HG03457 (cell line): Measurements from ENCODE around the gene CST3.
A peak's percentile ranks its signal among the peaks of the same experiment; 100 is the strongest.
"Not testable (repeated sequence)": the region's sequence is repeated elsewhere in the genome, so short reads cannot be mapped to it uniquely, and the experiment has no call there.

Experiments
- ATAC-seq: cut with Tn5 transposase; IDR thresholded peaks from one replicate; pipeline ENCODE4 v1.9.1; 2021; ENCODE audit warnings: moderate number of reproducible peaks; ENCODE audit not compliant: unreplicated experiment

The CST3 gene, protein sequence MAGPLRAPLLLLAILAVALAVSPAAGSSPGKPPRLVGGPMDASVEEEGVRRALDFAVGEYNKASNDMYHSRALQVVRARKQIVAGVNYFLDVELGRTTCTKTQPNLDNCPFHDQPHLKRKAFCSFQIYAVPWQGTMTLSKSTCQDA

DNA sequence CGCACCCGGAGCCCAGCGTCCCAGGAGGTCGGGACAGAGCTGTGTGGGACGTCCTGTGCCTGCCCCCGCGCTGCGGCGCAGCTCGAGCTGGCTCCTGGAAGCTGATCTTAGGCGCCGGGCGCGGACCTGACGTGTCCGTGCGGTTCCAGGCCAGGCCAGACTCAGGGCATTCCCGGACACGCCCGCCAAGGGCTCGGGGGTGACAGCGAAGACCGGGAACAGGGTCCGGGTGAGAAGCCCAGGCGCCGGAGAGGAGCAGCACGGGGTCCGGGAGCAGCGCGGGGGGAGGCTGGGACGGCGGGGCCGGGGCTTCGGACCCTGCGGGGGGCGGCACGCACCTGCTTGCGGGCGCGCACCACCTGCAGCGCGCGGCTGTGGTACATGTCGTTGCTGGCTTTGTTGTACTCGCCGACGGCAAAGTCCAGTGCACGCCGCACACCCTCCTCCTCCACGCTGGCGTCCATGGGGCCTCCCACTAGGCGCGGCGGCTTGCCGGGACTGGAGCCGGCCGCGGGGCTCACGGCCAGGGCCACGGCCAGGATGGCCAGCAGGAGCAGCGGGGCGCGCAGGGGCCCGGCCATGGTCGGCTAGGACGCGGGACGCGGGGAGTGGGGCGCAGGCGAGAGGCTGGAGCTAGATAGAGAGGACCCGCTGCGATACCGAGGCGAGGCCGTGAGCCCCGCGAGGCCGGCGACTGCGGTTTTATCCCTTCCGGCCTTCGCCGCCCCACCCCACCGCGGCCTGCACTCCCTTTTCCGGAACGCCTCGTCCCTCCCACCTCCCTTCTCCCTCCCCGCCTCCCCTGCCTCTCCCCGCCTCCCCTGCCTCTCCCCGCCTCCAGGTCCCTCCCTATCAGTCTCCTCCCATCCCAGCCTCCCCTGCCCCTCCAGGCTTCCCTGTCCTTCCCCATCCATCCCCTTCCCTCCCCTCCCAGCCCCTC is at the start of gene CST3:
Gene CST3, minus strand, starts transcription at position 674 of the 940 bp plus-strand sequence. Its CDS starts 93 bp downstream, at position 581.
- peak; percentile 53 for ATAC-seq

DNA sequence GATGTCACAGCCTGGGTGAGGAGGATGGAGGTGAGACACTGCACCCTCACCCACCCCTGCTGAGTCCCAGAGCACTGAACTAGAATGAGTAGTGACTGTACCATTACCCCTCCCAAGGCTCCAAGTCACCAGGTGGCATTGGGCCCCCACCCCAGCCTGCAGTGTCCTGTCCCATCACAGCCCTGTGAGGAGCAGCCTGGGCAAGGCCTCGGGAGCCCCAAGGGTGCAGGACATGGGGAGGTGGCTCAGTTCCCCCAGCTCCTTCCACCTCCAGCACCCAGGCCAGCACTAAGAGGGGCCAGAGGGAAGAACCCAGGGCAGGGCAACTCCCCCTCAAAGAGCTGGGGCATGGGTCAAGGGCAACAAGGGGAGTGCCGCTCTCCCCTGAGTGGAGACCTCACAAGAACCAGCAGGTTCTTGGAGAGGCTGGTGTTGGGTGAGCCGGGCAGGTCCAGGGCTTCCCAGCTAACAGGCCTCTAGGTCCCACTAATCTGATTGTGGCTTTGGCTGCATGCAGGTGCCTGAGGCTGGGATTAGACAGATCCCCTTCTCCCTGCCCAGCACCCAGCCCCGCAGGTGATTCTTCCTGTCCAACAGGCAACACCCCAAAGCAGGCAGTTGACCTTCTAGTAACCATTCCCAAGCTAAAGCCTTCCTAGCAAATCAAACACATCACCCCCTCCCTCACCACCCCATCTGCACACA is 48.4 kb upstream of the CST3 start:
- ATAC-seq = no peak

DNA sequence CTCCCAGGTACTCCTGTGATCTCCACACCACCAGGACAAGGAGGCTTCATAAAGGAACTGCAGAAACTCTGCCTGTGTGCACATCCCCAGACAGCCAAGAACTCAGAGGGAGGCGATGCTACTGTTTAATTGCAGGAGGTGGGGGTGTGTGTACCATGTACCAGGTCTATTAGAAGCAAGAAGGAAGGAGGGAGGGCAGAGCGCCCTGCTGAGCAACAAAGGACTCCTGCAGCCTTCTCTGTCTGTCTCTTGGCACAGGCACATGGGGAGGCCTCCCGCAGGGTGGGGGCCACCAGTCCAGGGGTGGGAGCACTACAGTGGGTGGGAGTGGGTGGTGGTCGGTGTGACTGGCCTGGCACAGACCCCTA is 47.8 kb upstream of the CST3 start:
- ATAC-seq = not testable (repeated sequence)

DNA sequence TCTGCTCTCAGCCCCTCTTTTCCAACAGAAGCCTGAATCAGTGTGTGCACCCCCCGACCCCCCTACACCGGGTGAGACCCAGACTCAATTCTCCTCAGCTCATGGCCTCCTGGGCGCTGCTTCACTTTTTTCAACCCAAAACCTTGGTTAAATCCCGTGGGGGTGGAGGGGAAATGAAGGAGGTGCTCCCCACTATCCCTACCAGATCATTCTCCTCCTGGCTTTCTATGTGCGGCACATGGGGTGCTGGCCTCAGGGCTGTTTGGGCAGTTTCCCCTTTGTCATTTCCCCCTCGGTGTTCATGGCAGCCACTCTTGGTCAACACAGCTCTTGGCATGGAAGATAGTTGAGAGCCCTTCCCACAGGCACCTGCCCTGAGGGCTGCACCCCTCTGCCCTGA is 46.5 kb upstream of the CST3 start:
- no peak for ATAC-seq

DNA sequence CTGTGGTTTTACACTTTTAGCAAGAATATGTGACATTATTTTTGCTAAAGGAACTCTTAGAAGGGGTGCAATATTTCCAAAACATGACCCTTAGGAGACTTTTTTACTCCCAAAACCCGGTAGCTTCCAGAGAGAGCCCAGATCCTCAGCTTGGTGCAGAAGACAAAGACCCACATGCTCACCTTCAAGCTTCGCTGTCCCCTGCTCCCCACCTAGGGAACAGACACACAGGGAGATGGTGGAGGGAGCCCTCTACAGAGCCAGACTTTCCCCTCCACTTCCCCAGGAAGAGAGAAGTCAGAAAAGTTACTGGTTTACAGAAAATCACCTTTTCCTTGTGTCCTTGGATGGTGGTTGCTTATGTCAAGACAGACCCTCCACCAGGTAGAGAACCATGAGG is 46.1 kb upstream of the CST3 start:
- no peak for ATAC-seq

DNA sequence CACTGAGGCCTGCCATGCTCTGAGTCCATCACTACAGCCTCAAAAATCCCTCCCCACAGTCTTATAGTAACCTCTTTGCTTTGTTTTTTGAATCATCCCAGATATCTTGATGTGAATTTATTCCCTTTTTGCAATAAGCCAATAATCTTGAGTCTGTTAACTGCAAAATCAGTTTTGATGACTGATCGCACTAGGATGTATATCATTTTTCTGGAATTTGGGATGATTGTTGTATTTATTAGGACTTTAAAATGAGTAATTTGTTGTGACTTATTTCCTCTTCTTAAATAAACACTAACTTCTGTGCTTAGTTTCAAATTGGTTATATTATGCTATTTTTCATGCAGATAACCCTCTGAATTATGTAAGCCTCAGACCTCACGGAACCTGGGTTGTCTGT is 45.5 kb upstream of the CST3 start:
- no peak for ATAC-seq

DNA sequence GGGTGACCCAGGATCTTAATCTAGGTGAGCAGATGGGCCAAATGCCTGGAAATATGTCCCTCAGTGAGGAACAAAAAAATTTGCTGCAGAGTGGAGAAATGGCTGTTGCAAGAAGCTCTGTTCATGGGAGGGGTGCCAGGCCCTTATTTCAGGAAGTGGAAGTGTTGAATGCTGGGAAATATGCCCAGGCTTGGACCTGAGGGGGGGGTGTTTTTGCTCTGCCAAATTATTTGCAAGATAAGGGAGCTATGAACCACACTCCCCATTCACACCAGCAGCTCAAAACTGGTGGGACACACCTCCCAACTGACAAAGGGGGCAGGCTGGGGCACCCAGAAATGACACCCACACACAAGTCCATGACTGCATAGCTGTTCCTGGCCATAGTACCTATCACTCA is 42.4 kb upstream of the CST3 start:
- ATAC-seq = no peak

DNA sequence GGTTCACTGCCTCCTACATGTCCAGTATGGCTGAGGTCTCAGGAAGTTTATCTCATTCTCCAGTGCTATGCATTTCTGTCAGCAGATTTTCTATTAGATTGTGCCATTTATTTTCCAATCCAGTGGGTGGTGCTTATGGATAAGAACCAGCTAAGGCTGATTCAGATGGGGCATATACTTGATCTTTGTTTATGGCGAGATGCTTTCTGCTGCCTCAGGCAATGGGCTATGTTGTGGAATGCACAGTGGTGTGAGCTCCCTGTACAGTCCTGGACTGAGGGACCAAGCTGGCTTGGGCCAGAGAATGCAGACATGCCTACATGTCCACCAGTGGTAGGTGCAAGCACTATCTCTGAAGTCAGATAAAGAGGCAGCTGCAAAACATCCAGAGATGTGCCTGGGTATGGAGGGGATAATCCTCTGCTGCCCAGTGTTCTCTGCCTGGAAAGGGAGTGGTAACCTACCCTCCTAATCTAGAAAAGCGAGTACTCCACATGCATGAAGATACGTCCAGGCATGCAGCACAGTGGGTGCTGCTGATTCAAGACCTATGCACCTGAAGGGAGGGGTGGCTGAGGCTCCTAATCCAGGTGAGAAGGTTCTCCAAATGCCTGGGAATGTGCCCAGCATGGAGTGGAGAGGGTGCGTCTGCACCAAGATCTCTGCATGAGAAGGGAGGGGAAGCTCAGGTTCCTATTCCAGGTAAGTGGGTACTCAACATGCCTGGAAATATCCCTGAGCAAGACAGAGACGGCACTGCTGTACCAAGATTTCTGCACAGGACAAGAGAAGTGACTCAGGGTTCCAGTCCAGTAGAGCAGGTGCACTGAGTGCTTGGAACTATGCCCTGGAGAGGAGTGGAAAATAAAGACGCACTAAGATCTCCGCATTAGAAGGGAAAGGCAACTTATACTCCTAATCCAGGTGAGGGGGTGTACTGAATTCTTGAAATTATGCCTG is 41.7 kb upstream of the CST3 start:
- no peak for ATAC-seq

DNA sequence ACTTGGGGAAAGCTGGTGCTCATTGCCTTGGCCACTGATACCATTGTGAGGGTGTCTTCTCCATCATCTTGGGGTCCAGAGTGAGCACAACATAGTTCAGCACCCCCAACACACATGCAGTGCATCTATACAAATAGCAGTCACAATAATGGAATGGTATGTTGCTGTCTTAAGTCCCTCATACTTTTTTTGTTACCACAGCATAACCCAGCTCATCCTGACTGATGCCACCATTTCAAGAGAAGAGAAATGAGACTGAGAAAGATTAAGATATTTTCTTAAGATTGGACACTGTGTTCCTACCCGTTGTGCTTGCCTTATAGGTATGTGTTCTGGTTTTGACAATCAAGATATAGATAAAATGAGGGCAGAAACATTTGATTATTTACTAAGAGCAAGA is 35.5 kb upstream of the CST3 start:
- ATAC-seq = no peak

DNA sequence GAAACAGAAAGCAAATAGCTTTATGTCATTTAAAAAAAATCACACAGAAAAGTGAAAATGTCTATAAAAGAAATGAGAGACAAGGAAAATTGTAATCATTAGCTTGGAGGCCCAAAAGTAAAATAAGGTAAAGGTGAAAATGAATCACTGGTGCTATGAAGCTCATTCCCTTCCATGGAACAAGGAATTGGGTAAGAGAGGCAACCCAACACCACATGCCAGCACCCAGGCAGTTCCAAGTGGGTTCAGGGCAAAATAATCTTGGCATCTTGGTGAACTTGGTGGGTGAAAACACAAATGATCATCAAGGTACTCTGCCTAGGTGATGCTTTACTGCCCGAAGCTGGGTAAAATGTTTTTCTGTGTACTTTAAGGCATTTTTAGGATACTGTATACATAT is 34.4 kb upstream of the CST3 start:
- ATAC-seq = no peak

DNA sequence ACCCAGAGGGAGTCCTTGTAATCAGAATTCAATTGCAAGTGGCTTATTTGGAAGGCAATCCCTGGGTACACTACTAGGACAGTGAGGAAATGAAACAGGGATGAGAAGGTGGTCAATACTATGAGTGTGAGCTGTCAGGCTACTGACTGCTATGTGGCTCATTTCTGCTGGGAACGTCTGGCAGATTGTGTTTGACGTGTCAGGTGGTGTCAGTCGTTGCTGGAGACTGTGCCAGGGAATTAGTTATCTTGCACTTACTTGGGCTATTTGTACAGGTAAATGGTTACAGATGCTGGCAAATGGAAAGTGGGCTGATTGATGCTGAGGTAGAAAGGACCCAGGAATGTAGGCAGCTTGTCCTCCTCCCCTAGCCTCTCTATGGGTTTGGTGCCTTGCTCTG is 33.7 kb upstream of the CST3 start:
- no peak for ATAC-seq

DNA sequence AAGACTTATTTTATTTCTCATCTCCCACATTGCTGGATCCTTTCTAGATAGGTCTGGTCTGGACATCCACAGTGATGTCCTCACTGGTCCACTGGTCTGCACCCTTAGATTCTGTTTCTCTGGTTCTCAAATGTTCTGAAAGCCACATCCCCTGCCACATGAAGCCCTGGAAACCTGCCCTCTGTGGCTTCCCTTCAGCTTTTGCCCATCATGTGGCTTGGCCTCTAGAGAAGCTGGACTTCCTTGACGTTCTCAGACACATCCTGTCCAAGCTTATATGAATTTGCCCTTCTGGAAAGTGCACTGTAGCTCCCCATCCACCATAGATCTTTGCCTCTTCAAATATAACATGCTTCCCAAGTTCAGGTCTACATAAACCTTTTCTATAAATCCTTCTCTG is 32.6 kb upstream of the CST3 start:
- ATAC-seq = no peak

DNA sequence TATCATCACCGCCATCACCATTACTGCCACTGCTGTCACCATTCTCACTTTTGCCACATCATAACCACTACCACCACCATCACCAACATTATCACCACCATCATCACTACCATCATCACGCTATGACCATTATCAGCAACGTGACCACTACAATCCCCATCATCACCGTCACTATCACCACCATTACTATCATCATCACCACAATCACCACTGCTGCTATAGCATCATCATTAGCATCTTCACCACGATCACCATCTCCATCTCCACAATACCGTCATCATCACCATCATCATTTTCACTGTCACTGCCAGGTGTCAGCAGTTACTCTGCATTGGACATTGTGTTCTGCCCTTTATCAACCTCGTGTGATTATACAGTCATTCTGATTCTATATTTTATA is 32.1 kb upstream of the CST3 start:
- no peak for ATAC-seq

DNA sequence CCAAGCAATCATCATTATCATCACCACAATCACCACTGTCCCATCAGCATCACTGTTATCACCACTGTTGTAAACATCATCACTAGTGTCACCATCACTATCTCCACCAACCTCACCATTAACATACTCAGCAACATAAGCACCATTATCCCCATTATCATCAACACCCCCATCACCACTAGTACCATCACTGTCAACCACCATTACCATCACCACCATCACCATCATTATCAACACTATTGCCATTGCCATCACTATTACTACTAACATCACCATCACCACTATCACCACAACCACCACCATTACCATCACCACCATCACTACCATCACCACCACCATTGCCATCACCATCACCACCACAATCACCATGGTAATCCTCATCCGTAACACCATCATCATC is 31.6 kb upstream of the CST3 start:
- ATAC-seq = no peak

DNA sequence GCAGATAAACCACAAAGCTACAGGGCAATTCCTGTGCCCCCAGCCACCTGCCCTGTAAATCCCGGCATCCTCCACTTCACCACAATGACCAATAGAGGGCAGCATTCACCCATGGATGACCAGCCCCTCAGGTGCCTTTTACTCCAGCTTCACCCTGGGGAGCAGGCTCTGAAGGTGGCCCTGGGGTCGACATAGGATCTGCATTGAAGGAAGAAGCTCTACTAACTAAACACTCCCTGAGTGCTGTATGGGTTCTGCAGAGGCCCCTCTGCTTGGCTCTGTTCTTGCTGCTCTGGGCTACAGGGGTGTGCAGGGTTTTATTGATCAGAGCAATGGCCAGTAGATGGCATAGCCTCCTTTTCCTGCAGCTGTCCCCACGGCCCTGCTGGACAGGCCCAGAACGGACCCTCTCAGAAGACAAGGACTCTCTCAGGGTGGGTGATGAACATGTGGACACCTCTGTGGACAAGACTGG is 30.8 kb upstream of the CST3 start:
- peak; percentile 71 for ATAC-seq

DNA sequence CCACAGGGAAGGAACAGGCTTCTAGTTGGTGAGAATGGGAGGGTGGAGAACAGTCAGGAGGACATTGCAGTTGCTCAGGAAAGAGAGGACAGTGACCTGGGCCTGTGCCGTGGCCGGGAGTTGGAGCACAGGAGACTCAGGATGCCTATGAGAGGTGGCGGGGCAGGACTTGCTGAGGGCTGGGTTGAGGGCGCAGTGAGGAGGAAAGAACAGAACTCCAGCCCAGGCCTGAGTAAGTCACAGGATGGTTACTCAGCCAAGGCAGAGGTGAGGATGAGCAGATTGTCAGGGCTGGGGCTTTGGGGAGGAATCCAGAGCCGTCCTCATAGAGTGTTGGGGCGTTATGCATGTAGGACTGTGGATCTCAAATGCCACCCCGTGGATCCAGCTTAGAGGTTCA is 29.9 kb upstream of the CST3 start:
- no peak for ATAC-seq

DNA sequence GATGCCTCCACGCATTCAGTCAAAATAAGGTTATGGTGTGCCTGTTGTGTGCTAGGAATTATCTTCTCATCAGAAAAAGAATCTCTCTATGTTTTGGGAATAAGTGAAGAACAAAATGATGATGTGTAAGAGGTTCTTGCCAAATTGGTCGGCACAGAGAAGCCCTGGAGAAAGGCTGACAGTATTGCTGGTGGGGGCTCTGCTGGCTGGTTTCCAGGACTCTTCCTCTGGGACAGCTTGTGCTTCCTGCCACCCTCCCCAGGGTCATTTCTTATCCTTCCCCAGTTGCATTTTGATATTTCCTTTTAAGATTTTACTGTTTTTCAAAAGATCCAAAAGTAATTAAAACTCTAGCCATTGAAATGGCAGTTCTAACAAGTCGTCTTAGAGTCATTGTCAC is 28.9 kb upstream of the CST3 start:
- no peak for ATAC-seq

DNA sequence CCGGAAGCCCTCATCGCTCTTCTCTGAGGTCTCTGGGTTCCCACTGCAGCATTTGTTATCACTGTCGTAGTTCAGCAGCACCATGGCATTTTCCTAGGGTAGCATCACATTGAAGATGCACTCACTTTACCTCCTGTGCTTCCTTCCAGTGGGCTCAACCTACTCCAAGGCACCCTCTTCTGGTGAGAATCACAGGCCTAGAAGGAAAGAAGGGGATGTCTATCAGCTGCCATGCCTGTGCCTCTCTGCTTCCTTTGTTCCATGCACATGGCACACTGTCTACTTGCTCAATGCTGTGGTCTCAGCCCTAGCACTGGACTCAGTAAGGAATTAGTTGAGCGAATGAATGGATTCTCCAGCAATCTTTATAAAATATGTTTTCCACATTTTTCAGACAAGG is 28.4 kb upstream of the CST3 start:
- no peak for ATAC-seq

DNA sequence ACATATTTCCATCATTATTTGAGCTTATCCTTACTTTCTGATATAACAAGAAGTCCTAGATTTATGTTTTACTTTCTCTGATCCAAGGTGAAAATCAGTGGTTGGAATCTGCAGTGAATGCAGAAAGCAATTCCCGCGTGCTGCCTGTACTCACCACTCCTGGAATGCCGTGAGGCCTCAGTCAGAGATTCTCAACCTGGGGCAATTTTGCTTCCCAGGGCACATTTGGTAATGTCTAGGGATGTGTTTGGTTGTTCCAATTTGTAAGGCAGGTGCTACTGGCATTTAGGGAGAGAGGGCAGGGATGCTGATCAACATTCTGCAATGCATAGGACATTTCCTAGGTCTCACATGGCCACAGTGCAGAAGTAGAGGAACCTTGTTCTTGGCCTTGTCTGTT is 27.2 kb upstream of the CST3 start:
- ATAC-seq = no peak

DNA sequence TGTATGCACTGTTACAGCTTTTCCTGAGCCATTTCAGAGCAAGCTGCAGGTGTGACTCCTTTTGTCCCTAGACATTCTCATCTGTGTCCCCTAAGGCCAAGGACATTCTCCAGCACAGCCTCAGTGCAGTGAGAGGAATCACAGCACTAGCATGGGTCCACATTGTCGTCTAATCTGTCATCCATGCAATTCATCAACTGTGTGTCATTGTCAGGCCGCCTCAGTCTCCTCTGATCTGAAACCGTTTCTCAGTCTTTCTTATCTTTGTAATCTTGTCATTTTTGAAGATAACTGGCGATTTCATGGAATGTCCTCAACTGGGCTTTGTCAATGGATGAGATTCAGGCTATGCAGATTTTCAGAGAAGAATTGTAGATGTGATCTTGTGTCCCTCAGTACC is 26.3 kb upstream of the CST3 start:
- ATAC-seq = not testable (repeated sequence)

DNA sequence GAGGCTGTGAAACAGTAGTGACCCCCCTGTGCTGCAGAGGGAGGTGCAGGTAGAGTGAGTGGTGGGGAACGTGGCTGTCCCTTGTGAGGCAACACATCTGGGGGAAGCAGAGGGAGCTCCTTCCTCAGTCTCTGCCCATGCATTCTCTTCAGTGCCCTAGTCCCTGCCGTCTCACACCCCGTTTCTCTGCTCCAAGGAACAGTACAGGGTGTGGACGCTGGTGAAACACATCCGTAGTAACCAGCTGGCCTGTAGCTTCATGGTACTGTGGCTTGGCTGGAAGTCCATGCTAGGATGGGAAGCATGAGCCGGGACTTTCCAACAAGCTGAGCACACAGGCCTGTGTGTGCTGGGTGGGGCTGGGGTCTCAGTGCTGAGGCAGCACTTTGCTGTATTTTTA is 25.4 kb upstream of the CST3 start:
- no peak for ATAC-seq
